ENCODE measurements around the gene CPB1. TPM values are rescaled to one million over a fixed set of nuclear protein-coding genes. Genes with fewer than 3 reads are reported as not detected.

CPB1 gene
- total and polyA plus RNA-seq, 2 of the 8 experiments (the other 6 are each of a cell fraction or from before 2014, with no cell fraction given): not detected

GRCh38 chr3:148790851-148791735, 36.5 kb upstream of the CPB1 start:
- Histone ChIP-seq H3K4me3 (ENCODE audit: extremely low read depth in 1 of 4, insufficient read depth in 2 of 4, low read depth in 3 of 4, low read length in 4 of 4) (no peak overlapping the region), H4K20me1 (replicated peaks in 1 of 2; ENCODE audit: control insufficient read depth in 1 of 2, insufficient read depth in 2 of 2, low read length in 2 of 2) (no peaks in the 10 kb centered on the region), H3K4me1 (replicated peaks in 1 of 4; ENCODE audit: control insufficient read depth in 3 of 4, insufficient read depth in 4 of 4, low read length in 3 of 4) (no peaks in the 10 kb centered on the region), H3K23ac (ENCODE audit: insufficient read length) (no peak overlapping the region), H3K27ac (ENCODE audit: low read depth, low read length) (no peak overlapping the region), H3K56ac (replicated peaks; ENCODE audit: insufficient read length, low read depth, low read length) (no peak overlapping the region), H3K79me1 (ENCODE audit: low read depth, low read length) (no peaks in the 10 kb centered on the region), H2AFZ (ENCODE audit: low read length) (no peak overlapping the region), H3K79me2 (ENCODE audit: control insufficient read depth in 1 of 2, insufficient read depth in 2 of 2, low read length in 2 of 2) (no peaks in the 10 kb centered on the region), H3K9me3 (ENCODE audit: insufficient read depth in 2 of 2, low read depth in 1 of 2, low read length in 1 of 2) (peaks cover 8 to 10% of the 10 kb centered on the region in 2 experiments; a peak in 3 of 4 replicates), H3K23me2 (ENCODE audit: low read depth, low read length) (no peaks in the 10 kb centered on the region), H2BK5ac (ENCODE audit: low read depth, low read length) (no peak overlapping the region), H4K91ac (replicated peaks; ENCODE audit: insufficient read length, low read length) (no peak overlapping the region), H2AK5ac (ENCODE audit: low read depth, low read length) (no peak overlapping the region), H4K5ac (ENCODE audit: insufficient read length, low read depth, low read length) (no peak overlapping the region), H3K4ac (replicated peaks; ENCODE audit: insufficient read length, low read depth, low read length) (no peak overlapping the region), H4K8ac (ENCODE audit: extremely low read depth, insufficient read depth, low read length) (no peak overlapping the region), H3K36me3 (ENCODE audit: control insufficient read depth in 2 of 4, insufficient read depth in 4 of 4, low read length in 3 of 4) (no peaks in the 10 kb centered on the region; a peak in 1 of 8 replicates), H3K27me3 (replicated peaks in 1 of 4; ENCODE audit: control insufficient read depth in 3 of 4, extremely low read depth in 1 of 4, insufficient read depth in 3 of 4, low read length in 3 of 4) (no peaks in the 10 kb centered on the region), H3K9ac (replicated peaks in 1 of 4; ENCODE audit: extremely low read depth in 1 of 4, low read depth in 3 of 4, low read length in 3 of 4) (no peak overlapping the region), H2BK120ac (replicated peaks; ENCODE audit: low read depth, low read length) (no peak overlapping the region), H3K4me2 (ENCODE audit: insufficient read depth in 1 of 2, low read depth in 2 of 2, low read length in 2 of 2) (no peak overlapping the region), H2BK20ac (ENCODE audit: low read length) (no peak overlapping the region), H2BK15ac (ENCODE audit: low read length) (no peak overlapping the region), H2BK12ac (ENCODE audit: low read depth, low read length) (no peak overlapping the region), H3K18ac (ENCODE audit: extremely low read depth, low read length) (no peak overlapping the region), H3K14ac (ENCODE audit: insufficient read length) (no peak overlapping the region)
- CTCF ChIA-PET (ENCODE audit: partially characterized antibody): interaction anchor here (1.0 kb wide), 1 partner anchor 64 kb away, joined by 3 read pairs; no protein-coding TSS in a partner anchor
- DNase-seq (ENCODE audit: low read depth in 1 of 2, low spot score in 2 of 2) (no peak), FAIRE-seq (no peak)
- WGBS, 2 experiments (ENCODE audit: extremely low coverage in 1 of 2, insufficient coverage in 1 of 2, insufficient read length in 1 of 2, insufficient replicate concordance in 2 of 2, low coverage in 1 of 2, low lambda C conversion rate in 2 of 2, missing lambda C conversion rate in 1 of 2): 88% methylated on average over 6 of the region's 6 CpGs; no CpG with 5 or more reads in 1 of the 2 experiments
- POLR2A ChIA-PET (ENCODE audit: partially characterized antibody): no interaction called here
- no peak for TF ChIP-seq SIX5 (IDR thresholded peaks at IDR 0.05; ENCODE audit: low read depth, low read length)
- no peak for TF ChIP-seq MAFK (IDR thresholded peaks at IDR 0.05; ENCODE audit: low read depth, low read length)
- no peak for TF ChIP-seq POU5F1 (IDR thresholded peaks at IDR 0.05; ENCODE audit: low read depth, low read length)
- TF ChIP-seq GABPA (IDR thresholded peaks at IDR 0.05; ENCODE audit: borderline replicate concordance, insufficient read depth, low read length): no peak
- TF ChIP-seq JUN (IDR thresholded peaks at IDR 0.05; ENCODE audit: low read depth, low read length): no peak
- no peak for TF ChIP-seq CBX8 (IDR thresholded peaks at IDR 0.05; ENCODE audit: borderline replicate concordance, low read depth, low read length)
- no peak for TF ChIP-seq JUND (IDR thresholded peaks at IDR 0.05; ENCODE audit: low read length)
- no peak for TF ChIP-seq HDAC2 (IDR thresholded peaks at IDR 0.05; ENCODE audit: borderline replicate concordance in 1 of 2, low read depth in 2 of 2, low read length in 2 of 2)
- no peak for TF ChIP-seq TBP (IDR thresholded peaks at IDR 0.05; ENCODE audit: low read depth, low read length)
- no peak for TF ChIP-seq KDM1A (IDR thresholded peaks at IDR 0.05; ENCODE audit: borderline replicate concordance, low read length)
- TF ChIP-seq TEAD4 (IDR thresholded peaks at IDR 0.05; ENCODE audit: low read depth, low read length): no peak
